Panc1 (cell line): ENCODE data around the gene ITPR2. TPM values are rescaled to one million over a fixed set of nuclear protein-coding genes. Genes with fewer than 3 reads are reported as not detected.

Experiments used
- ATAC-seq: fragments of 200-7000 bp; cut with Tn5 transposase; 2 replicates; pipeline ENCODE4 v1.9.1; 2020; ENCODE audit warnings: mild to moderate bottlenecking, moderate library complexity
- BruUV-seq: library from RNA; stranded (reverse); fragments of 400-500 nt; replicated peaks from 2 replicates; lab custom pipeline; 2021; lab: Mats Ljungman, UMichigan
- CTCF ChIA-PET: fragments of 300-600 bp; sonication (Branson Sonifier 250); formaldehyde crosslinking; loops from one replicate; lab custom pipeline; 2022; ENCODE audit warnings: antibody characterized with exemption; lab: Charles Lee
- POLR2A ChIA-PET: fragments of 300-600 bp; sonication (Branson Sonifier 250); formaldehyde crosslinking; loops from one replicate; lab custom pipeline; 2022; ENCODE audit warnings: antibody characterized with exemption; lab: Charles Lee
- DNase-seq: peaks from one replicate; pipeline ENCODE4 v3.0.0-alpha.2; 2010; ENCODE audit warnings: low read depth, low spot score
- H3K27ac ChIP-seq: 2 replicates; pipeline ENCODE4 v1.5.1; 2011; ENCODE audit warnings: mild to moderate bottlenecking, low read length, inconsistent platforms
- H3K27me3 ChIP-seq: fragments of 200-500 bp; sonication (Bioruptor generic); 2 replicates; pipeline ENCODE4 v1.6.0; 2014; ENCODE audit warnings: low read length, inconsistent platforms; ENCODE audit not compliant: control insufficient read depth, insufficient read depth
- H3K36me3 ChIP-seq: fragments of 200-500 bp; sonication (Bioruptor generic); 2 replicates; pipeline ENCODE4 v1.5.1; 2014; ENCODE audit warnings: inconsistent platforms, mild to moderate bottlenecking, low read length, moderate library complexity; ENCODE audit not compliant: control insufficient read depth, insufficient read depth
- H3K4me1 ChIP-seq: 2 replicates; pipeline ENCODE4 v1.5.1; 2011; ENCODE audit warnings: inconsistent platforms, mild to moderate bottlenecking, low read length, moderate library complexity; ENCODE audit not compliant: control insufficient read depth, insufficient read depth
- H3K4me3 ChIP-seq, 2 experiments: 2 replicates each; pipeline ENCODE4 v1.5.1; 2011 to 2012; ENCODE audit warnings: low read depth in 2 of 2, low read length in 2 of 2, mild to moderate bottlenecking in 2 of 2, inconsistent platforms in 1 of 2, moderate library complexity in 1 of 2
- H3K9me3 ChIP-seq: fragments of 200-500 bp; sonication (Bioruptor generic); 2 replicates; pipeline ENCODE4 v1.5.1; 2014; ENCODE audit warnings: low read depth, mild to moderate bottlenecking, inconsistent platforms, low read length, moderate library complexity; ENCODE audit not compliant: control insufficient read depth, insufficient read depth
- POLR2AphosphoS5 ChIP-seq: IDR thresholded peaks from 2 replicates; pipeline ENCODE4 v1.6.1; 2012; ENCODE audit warnings: mild to moderate bottlenecking, low read depth, low read length, moderate library complexity
- REST ChIP-seq, 2 experiments: IDR thresholded peaks; 2 replicates each; pipeline ENCODE4 v1.6.1; 2011 to 2012; ENCODE audit warnings: low read depth in 2 of 2, control low read depth in 1 of 2, low read length in 1 of 2, mild to moderate bottlenecking in 1 of 2, moderate library complexity in 1 of 2; ENCODE audit not compliant: insufficient read depth in 1 of 2
- SIN3A ChIP-seq: IDR thresholded peaks from 2 replicates; pipeline ENCODE4 v1.6.1; 2012; ENCODE audit warnings: low read depth, mild to moderate bottlenecking, low read length, moderate library complexity, borderline replicate concordance; ENCODE audit not compliant: insufficient read depth
- TCF7L2 ChIP-seq: IDR thresholded peaks from 2 replicates; pipeline ENCODE4 v1.6.1; 2011; ENCODE audit warnings: mild to moderate bottlenecking, low read depth, low read length, inconsistent platforms
- in situ Hi-C: cut with HindIII; loops from 2 replicates; pipeline ENCODE4 v1.10.0; 2016; ENCODE audit warnings: low sequenced_read_pairs, low pct_unique_long_range_greater_than_20kb
- intact Hi-C: fragments of 100-400 bp; cut with micrococcal nuclease; formaldehyde crosslinking; loops from one replicate; pipeline ENCODE4 v1.10.0; 2022; ENCODE audit not compliant: unreplicated experiment
- total RNA-seq: library from RNA; stranded (reverse); gene quantifications from one replicate; pipeline ENCODE4 v1.2.1, GENCODE V29; 2021; ENCODE audit not compliant: unreplicated experiment
- TF ChIP-seq, protein P1 (sequence below): fragments of 450-650 bp; IDR thresholded peaks from 2 replicates; pipeline ENCODE4 v1.5.1; 2017; ENCODE audit warnings: mild to moderate bottlenecking

Gene ITPR2
- total RNA-seq, 1 experiment from 2014 or later: 41.8 TPM

DNA sequence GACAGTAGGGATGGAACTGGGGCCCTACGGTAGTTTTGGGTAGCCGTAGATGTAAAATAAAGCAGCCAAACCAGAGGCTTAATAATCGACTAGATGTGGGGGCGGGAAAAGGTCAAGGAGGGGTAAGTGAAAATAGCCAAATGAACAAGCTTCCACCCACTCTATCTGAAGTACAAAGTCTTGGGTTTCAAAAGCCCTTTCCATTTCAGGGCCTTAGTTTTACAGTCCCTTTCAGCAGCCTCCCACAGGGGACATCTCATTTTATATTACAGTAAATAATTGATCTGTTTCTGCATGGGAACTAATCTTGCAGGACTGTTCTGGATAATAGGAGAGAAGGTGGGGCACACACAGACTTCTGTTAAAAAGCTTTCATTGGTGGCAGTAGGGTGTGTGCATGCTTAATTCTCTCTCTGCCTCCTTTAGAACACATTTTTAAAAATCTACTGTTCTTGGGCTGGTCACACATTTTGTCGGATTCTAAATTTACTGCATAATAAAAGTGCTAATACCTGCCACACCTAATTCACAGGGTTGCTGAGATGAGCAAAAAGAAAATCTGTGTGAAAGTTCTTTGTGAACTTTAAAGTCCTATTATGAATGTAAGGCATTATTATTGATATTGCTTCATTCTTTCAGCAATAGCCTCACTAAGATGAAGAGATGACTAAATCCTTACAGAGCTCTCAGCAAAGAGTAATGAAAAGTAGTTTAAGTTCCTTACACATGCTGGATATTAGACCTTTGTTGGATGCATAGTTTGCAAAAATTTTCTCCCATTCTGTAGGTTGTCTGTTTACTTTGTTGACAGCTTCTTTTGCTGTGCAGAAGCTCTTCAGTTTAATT, 104.6 kb downstream of the ITPR2 start:
- CTCF ChIA-PET: no interaction called here
- H3K4me3 ChIP-seq: no peak overlapping the region
- H3K27ac ChIP-seq: no peak overlapping the region
- no peaks in the 10 kb centered on the region for H3K36me3 ChIP-seq
- no TSS peak for BruUV-seq
- no peak for ATAC-seq
- in situ Hi-C loops: no loop called here
- no peaks in the 10 kb centered on the region for H3K9me3 ChIP-seq
- intact Hi-C loops: no loop called here
- no peak for DNase-seq
- TF ChIP-seq REST (IDR thresholded peaks at IDR 0.05; ENCODE audit: insufficient read depth in 1 of 2, low read depth in 2 of 2, low read length in 1 of 2): no peak
- no peak for TF ChIP-seq POLR2AphosphoS5
- TF ChIP-seq, protein P1, sequence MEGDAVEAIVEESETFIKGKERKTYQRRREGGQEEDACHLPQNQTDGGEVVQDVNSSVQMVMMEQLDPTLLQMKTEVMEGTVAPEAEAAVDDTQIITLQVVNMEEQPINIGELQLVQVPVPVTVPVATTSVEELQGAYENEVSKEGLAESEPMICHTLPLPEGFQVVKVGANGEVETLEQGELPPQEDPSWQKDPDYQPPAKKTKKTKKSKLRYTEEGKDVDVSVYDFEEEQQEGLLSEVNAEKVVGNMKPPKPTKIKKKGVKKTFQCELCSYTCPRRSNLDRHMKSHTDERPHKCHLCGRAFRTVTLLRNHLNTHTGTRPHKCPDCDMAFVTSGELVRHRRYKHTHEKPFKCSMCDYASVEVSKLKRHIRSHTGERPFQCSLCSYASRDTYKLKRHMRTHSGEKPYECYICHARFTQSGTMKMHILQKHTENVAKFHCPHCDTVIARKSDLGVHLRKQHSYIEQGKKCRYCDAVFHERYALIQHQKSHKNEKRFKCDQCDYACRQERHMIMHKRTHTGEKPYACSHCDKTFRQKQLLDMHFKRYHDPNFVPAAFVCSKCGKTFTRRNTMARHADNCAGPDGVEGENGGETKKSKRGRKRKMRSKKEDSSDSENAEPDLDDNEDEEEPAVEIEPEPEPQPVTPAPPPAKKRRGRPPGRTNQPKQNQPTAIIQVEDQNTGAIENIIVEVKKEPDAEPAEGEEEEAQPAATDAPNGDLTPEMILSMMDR: no peak
- no peak for TF ChIP-seq TCF7L2
- TF ChIP-seq SIN3A: no peak
- H3K27me3 ChIP-seq: no peaks in the 10 kb centered on the region
- POLR2A ChIA-PET: no interaction called here
- H3K4me1 ChIP-seq: no peaks in the 10 kb centered on the region

DNA sequence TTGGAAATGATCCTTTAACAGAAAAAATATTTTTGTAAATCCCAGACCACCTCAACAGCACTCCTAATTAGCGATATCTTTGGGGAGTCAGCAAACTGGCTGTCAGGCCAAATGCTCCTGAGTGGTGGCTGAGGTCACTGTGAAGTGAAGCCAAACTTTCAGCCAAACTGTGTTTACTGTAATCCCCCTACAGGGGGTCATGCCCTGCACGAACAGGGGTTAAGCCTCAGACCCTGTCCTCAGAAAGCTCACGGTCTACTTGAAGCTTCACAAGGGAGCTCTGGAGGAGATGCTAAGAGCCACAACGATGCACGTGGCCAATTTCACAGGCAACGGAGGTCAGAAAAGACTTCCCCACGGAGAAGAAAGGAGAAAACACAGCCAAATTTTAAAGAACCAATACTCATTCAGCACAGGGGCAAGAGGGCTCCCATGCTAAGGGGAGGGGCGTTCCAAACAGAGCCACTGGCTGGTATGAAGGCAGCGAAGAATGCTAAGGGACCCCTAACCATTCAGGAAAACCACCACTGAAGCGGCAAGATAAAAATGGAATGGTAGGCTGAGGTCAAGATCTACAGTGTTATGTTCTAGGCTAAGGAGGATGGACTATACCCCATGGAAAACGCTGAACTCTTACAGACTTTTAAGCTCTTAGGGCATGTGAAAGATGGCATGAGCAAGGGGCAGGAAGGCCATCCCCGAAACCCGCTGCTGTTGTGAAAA, 105.4 kb downstream of the ITPR2 start:
- ChIA-PET CTCF (no interaction called here), POLR2A (no interaction called here)
- Histone ChIP-seq H3K36me3 (no peaks in the 10 kb centered on the region), H3K27ac (no peak overlapping the region), H3K27me3 (no peaks in the 10 kb centered on the region), H3K4me1 (no peaks in the 10 kb centered on the region), H3K9me3 (no peaks in the 10 kb centered on the region), H3K4me3 (no peak overlapping the region)
- in situ Hi-C loops (no loop called here), intact Hi-C loops (no loop called here)
- no peak for ATAC-seq
- no peak for DNase-seq
- TF ChIP-seq SIN3A (no peak), POLR2AphosphoS5 (no peak), REST (IDR thresholded peaks at IDR 0.05; ENCODE audit: insufficient read depth in 1 of 2, low read depth in 2 of 2, low read length in 1 of 2) (no peak), TCF7L2 (no peak)
- TF ChIP-seq, protein P1: no peak
- BruUV-seq: no TSS peak
